Body of pancreas (tissue), 4 donors: ENCODE measurements around the gene CYFIP2. TPM values are rescaled to one million over a fixed set of nuclear protein-coding genes. Genes with fewer than 3 reads are reported as not detected.

Experiments used
- ATAC-seq: fragments of 150-250 bp; one replicate; pipeline ENCODE4 v1.9.1; 2016
- DNase-seq, 4 donors: peaks; one replicate each; pipeline ENCODE4 v3.0.0-alpha.2; 2019
- H3K27ac ChIP-seq, 4 donors: fragments of 200-600 bp; sonication (generic); 1 replicate in 3 of 4; 2 replicates in 1 of 4; pipeline versions ENCODE4 v1.5.1 to v1.6.1; 2016 to 2019; ENCODE audit warnings: mild to moderate bottlenecking in 1 of 4, mixed read lengths in 1 of 4, moderate library complexity in 1 of 4
- H3K27me3 ChIP-seq, 2 donors: fragments of 200-600 bp; sonication (generic); one replicate each; pipeline ENCODE4 v1.6.0; 2016; ENCODE audit warnings: mild to moderate bottlenecking in 1 of 2
- H3K36me3 ChIP-seq, 2 donors: fragments of 200-600 bp; sonication (generic); replicated peaks in 1 of 2; 2 replicates each; pipeline ENCODE4 v1.5.1; 2016; ENCODE audit warnings: low read depth in 2 of 2; ENCODE audit not compliant: insufficient read depth in 1 of 2
- H3K4me1 ChIP-seq: fragments of 200-600 bp; sonication (generic); one replicate; pipeline ENCODE4 v1.6.0; 2016
- H3K4me3 ChIP-seq, 2 donors: fragments of 200-600 bp; sonication (generic); 1 replicate in 1 of 2; 2 replicates in 1 of 2; pipeline ENCODE4 v1.5.1; 2016 to 2019
- H3K9me3 ChIP-seq, 3 donors: fragments of 200-600 bp; sonication (generic); 1 replicate in 2 of 3; 2 replicates in 1 of 3; pipeline ENCODE4 v1.5.1; 2016
- CTCF ChIP-seq, 7 experiments: fragments of 450-650 bp in 4 of 7; fragments of 200-600 bp in 3 of 7; sonication (generic) in 3 of 7; IDR thresholded peaks; one replicate each; pipeline ENCODE4 v1.5.1; 2016 to 2019; ENCODE audit warnings: antibody characterized with exemption in 7 of 7
- POLR2A ChIP-seq, 3 donors: fragments of 450-650 bp; IDR thresholded peaks; one replicate each; pipeline ENCODE4 v1.6.1; 2016; ENCODE audit warnings: antibody characterized with exemption in 3 of 3, mild to moderate bottlenecking in 2 of 3
- WGBS, 2 donors: methylation state at CpG; one replicate each; pipeline ENCODE4 v1.1.5; 2017; 5-methylcytosine and 5-hydroxymethylcytosine counted together
- intact Hi-C: fragments of 100-400 bp; cut with DNase I; formaldehyde crosslinking; loops from one replicate; pipeline ENCODE4 v1.15.1; 2023
- total RNA-seq, 2 donors: library from RNA; depleted of rRNA; stranded (reverse); fragments of >200 nt; gene quantifications; one replicate each; pipeline ENCODE4 v1.1.0, GENCODE V29; 2016

Gene CYFIP2
- total RNA-seq, 2 donors from 2014 or later = 15.6 to 22.1 TPM

GRCh38 chr5:157434096-157434495 is 168.2 kb downstream of the CYFIP2 start:
- H3K27ac ChIP-seq = no peak overlapping the region
- intact Hi-C loops = no loop called here

GRCh38 chr5:157443041-157443549 is 177.2 kb downstream of the CYFIP2 start:
- Histone ChIP-seq H3K27ac (no peak overlapping the region), H3K9me3 (no peaks in the 10 kb centered on the region), H3K4me3 (no peak overlapping the region), H3K4me1 (no peaks in the 10 kb centered on the region), H3K36me3 (no peaks in the 10 kb centered on the region), H3K27me3 (no peaks in the 10 kb centered on the region)
- ATAC-seq (no peak), DNase-seq (no peak)
- intact Hi-C loops = no loop called here
- 74 to 78% methylated on average over 7 of the region's 7 CpGs for WGBS, 2 donors
- TF ChIP-seq POLR2A (IDR thresholded peaks at IDR 0.05) (no peak), CTCF (IDR thresholded peaks at IDR 0.05) (no peak)

More at GRCh38 chr5:157434096-157434495, 168.2 kb downstream of the CYFIP2 start:
- H3K9me3 ChIP-seq = no peaks in the 10 kb centered on the region
- H3K4me1 ChIP-seq = no peaks in the 10 kb centered on the region
- no peaks in the 10 kb centered on the region for H3K27me3 ChIP-seq
- WGBS, 2 donors = 71 to 83% methylated on average over 4 of the region's 4 CpGs
- TF ChIP-seq POLR2A (IDR thresholded peaks at IDR 0.05) (no peak), CTCF (IDR thresholded peaks at IDR 0.05) (no peak)
- no peaks in the 10 kb centered on the region for H3K36me3 ChIP-seq
- ATAC-seq = no peak
- H3K4me3 ChIP-seq = no peak overlapping the region
- DNase-seq = no peak

GRCh38 chr5:157444224-157444623 is 178.3 kb downstream of the CYFIP2 start:
- TF ChIP-seq POLR2A (IDR thresholded peaks at IDR 0.05) = no peak
- no peak for TF ChIP-seq CTCF (IDR thresholded peaks at IDR 0.05)
- Histone ChIP-seq H3K27me3 (no peaks in the 10 kb centered on the region), H3K9me3 (no peaks in the 10 kb centered on the region), H3K36me3 (no peaks in the 10 kb centered on the region), H3K4me1 (peaks cover 2% of the 10 kb centered on the region), H3K4me3 (no peak overlapping the region), H3K27ac (no peak overlapping the region)
- 24 to 26% methylated on average over 4 of the region's 4 CpGs for WGBS, 2 donors
- intact Hi-C loops = no loop called here
- ATAC-seq = no peak
- no peak for DNase-seq

Other genes starting within 250 kb of the CYFIP2 start
- not detected for gene HAVCR1, start 207.0 kb upstream of the CYFIP2 start, total RNA-seq
- 10 to 100 TPM in 1 of 2 donors, 1 to 10 TPM in 1; 2.3 to 12.2 TPM for gene HAVCR2, start 157.1 kb upstream of the CYFIP2 start, total RNA-seq
- 1 to 10 TPM; 4.9 to 6.0 TPM for gene MED7, start 123.3 kb upstream of the CYFIP2 start, total RNA-seq
- gene GARIN3, start 99.9 kb upstream of the CYFIP2 start, total RNA-seq = not detected
- gene ITK, start 85.3 kb upstream of the CYFIP2 start, total RNA-seq = 1 to 10 TPM in 1 of 2 donors, under 1 TPM in 1; 0.78 to 2.6 TPM
- not detected for gene NIPAL4, start 194.1 kb downstream of the CYFIP2 start, total RNA-seq